ENCODE results near the gene ERC2.

DNA sequence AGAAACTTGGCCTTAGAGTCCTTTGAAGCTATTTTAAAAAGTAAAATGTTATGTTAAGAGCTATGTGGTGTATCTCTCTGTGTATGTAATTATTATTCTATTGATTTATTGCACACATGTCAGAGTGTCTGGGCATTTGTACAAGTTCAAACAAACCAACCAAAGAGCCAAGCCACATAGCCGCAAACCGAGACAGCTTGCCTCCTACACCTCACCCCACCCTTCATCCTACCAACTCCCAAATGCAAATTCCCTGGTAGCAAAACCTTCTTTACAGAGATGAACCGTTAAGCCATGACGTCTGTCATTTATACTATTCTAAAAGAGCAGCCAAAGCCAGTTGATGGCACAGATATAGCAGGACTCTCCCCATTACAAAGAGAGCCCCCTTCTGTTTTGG is 332.3 kb downstream of the ERC2 start:
- TF ChIP-seq POLR2A (IDR thresholded peaks at IDR 0.05; ENCODE audit: control extremely low read depth in 1 of 2, low read depth in 2 of 2, low read length in 2 of 2), result no peak
- no peak for TF ChIP-seq EZH2 (IDR thresholded peaks at IDR 0.05; ENCODE audit: low read depth, low read length, severe bottlenecking)
- no peak for TF ChIP-seq ZNF274 (IDR thresholded peaks at IDR 0.05; ENCODE audit: borderline replicate concordance, extremely low read depth, low read length)
- TF ChIP-seq, protein P1, sequence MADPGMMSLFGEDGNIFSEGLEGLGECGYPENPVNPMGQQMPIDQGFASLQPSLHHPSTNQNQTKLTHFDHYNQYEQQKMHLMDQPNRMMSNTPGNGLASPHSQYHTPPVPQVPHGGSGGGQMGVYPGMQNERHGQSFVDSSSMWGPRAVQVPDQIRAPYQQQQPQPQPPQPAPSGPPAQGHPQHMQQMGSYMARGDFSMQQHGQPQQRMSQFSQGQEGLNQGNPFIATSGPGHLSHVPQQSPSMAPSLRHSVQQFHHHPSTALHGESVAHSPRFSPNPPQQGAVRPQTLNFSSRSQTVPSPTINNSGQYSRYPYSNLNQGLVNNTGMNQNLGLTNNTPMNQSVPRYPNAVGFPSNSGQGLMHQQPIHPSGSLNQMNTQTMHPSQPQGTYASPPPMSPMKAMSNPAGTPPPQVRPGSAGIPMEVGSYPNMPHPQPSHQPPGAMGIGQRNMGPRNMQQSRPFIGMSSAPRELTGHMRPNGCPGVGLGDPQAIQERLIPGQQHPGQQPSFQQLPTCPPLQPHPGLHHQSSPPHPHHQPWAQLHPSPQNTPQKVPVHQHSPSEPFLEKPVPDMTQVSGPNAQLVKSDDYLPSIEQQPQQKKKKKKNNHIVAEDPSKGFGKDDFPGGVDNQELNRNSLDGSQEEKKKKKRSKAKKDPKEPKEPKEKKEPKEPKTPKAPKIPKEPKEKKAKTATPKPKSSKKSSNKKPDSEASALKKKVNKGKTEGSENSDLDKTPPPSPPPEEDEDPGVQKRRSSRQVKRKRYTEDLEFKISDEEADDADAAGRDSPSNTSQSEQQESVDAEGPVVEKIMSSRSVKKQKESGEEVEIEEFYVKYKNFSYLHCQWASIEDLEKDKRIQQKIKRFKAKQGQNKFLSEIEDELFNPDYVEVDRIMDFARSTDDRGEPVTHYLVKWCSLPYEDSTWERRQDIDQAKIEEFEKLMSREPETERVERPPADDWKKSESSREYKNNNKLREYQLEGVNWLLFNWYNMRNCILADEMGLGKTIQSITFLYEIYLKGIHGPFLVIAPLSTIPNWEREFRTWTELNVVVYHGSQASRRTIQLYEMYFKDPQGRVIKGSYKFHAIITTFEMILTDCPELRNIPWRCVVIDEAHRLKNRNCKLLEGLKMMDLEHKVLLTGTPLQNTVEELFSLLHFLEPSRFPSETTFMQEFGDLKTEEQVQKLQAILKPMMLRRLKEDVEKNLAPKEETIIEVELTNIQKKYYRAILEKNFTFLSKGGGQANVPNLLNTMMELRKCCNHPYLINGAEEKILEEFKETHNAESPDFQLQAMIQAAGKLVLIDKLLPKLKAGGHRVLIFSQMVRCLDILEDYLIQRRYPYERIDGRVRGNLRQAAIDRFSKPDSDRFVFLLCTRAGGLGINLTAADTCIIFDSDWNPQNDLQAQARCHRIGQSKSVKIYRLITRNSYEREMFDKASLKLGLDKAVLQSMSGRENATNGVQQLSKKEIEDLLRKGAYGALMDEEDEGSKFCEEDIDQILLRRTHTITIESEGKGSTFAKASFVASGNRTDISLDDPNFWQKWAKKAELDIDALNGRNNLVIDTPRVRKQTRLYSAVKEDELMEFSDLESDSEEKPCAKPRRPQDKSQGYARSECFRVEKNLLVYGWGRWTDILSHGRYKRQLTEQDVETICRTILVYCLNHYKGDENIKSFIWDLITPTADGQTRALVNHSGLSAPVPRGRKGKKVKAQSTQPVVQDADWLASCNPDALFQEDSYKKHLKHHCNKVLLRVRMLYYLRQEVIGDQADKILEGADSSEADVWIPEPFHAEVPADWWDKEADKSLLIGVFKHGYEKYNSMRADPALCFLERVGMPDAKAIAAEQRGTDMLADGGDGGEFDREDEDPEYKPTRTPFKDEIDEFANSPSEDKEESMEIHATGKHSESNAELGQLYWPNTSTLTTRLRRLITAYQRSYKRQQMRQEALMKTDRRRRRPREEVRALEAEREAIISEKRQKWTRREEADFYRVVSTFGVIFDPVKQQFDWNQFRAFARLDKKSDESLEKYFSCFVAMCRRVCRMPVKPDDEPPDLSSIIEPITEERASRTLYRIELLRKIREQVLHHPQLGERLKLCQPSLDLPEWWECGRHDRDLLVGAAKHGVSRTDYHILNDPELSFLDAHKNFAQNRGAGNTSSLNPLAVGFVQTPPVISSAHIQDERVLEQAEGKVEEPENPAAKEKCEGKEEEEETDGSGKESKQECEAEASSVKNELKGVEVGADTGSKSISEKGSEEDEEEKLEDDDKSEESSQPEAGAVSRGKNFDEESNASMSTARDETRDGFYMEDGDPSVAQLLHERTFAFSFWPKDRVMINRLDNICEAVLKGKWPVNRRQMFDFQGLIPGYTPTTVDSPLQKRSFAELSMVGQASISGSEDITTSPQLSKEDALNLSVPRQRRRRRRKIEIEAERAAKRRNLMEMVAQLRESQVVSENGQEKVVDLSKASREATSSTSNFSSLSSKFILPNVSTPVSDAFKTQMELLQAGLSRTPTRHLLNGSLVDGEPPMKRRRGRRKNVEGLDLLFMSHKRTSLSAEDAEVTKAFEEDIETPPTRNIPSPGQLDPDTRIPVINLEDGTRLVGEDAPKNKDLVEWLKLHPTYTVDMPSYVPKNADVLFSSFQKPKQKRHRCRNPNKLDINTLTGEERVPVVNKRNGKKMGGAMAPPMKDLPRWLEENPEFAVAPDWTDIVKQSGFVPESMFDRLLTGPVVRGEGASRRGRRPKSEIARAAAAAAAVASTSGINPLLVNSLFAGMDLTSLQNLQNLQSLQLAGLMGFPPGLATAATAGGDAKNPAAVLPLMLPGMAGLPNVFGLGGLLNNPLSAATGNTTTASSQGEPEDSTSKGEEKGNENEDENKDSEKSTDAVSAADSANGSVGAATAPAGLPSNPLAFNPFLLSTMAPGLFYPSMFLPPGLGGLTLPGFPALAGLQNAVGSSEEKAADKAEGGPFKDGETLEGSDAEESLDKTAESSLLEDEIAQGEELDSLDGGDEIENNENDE (IDR thresholded peaks at IDR 0.05; ENCODE audit: insufficient replicate concordance, low read length), result no peak
- TF ChIP-seq GTF2F1 (IDR thresholded peaks at IDR 0.05; ENCODE audit: borderline replicate concordance, low read depth, low read length), result no peak
- TF ChIP-seq TAF1 (IDR thresholded peaks at IDR 0.05; ENCODE audit: low read depth, low read length), result no peak
- TF ChIP-seq SUZ12 (IDR thresholded peaks at IDR 0.05; ENCODE audit: low read length), result no peak
- TF ChIP-seq FOSL1 (IDR thresholded peaks at IDR 0.05; ENCODE audit: insufficient read depth, low read depth, low read length), result no peak
- TF ChIP-seq CBX8 (IDR thresholded peaks at IDR 0.05; ENCODE audit: borderline replicate concordance, low read depth, low read length), result no peak
- TF ChIP-seq, protein P2, sequence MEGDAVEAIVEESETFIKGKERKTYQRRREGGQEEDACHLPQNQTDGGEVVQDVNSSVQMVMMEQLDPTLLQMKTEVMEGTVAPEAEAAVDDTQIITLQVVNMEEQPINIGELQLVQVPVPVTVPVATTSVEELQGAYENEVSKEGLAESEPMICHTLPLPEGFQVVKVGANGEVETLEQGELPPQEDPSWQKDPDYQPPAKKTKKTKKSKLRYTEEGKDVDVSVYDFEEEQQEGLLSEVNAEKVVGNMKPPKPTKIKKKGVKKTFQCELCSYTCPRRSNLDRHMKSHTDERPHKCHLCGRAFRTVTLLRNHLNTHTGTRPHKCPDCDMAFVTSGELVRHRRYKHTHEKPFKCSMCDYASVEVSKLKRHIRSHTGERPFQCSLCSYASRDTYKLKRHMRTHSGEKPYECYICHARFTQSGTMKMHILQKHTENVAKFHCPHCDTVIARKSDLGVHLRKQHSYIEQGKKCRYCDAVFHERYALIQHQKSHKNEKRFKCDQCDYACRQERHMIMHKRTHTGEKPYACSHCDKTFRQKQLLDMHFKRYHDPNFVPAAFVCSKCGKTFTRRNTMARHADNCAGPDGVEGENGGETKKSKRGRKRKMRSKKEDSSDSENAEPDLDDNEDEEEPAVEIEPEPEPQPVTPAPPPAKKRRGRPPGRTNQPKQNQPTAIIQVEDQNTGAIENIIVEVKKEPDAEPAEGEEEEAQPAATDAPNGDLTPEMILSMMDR (IDR thresholded peaks at IDR 0.05; ENCODE audit: control extremely low read depth in 1 of 3, insufficient read depth in 1 of 3, low read depth in 1 of 3, low read length in 3 of 3), result peak in 1 of 3 experiments; percentile 6; a peak in 1 of 4 replicates
- TF ChIP-seq, protein P3, sequence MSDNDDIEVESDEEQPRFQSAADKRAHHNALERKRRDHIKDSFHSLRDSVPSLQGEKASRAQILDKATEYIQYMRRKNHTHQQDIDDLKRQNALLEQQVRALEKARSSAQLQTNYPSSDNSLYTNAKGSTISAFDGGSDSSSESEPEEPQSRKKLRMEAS (IDR thresholded peaks at IDR 0.05), result no peak
- TF ChIP-seq KDM5A (IDR thresholded peaks at IDR 0.05; ENCODE audit: low read length), result no peak
- TF ChIP-seq TBP (IDR thresholded peaks at IDR 0.05; ENCODE audit: low read depth, low read length), result no peak
- TF ChIP-seq POLR2AphosphoS5 (IDR thresholded peaks at IDR 0.05; ENCODE audit: low read depth, low read length), result no peak

Data from H1 (cell line).